GM23248 (cell line): ENCODE results near the gene RACK1.

Source experiments
- EZH2 ChIP-seq: fragments of 200-600 bp; sonication (generic); IDR thresholded peaks from 2 replicates; pipeline ENCODE4 v1.6.1; 2018; ENCODE audit warnings: antibody characterized with exemption, mild to moderate bottlenecking; ENCODE audit not compliant: insufficient read depth, poor library complexity, severe bottlenecking
- EZH2phosphoT487 ChIP-seq: fragments of 200-600 bp; sonication (generic); IDR thresholded peaks from 2 replicates; pipeline ENCODE4 v1.6.1; 2018; ENCODE audit warnings: antibody characterized with exemption, moderate library complexity, mild to moderate bottlenecking, low read depth; ENCODE audit not compliant: insufficient read depth

DNA sequence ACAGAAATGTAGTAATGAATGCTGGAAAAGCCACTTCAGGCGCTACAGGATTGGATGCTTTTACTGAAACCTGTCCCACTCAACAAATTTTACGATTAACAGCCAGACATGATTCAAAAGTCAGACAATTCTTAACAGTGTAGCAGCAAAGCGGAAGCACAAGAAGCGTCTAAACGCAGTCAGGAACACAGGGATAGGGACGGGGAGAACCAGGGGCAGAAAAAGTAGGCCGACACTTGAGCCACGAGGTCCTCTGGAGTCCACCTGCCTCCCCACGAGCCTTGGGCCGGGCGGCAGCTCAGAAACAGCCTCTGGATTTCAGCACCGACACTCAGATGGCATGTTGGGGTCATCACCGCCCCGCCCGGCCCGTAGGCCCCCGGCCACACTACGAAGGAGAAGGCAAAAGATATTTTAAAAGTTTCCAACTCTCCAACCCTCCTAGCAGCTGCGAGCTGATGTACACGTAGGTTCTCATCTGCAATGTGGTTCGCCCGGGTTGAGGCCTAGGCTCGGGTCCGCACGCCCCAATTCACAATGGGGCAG, 615 bp downstream of the RACK1 start:
- TF ChIP-seq EZH2 (no peak), EZH2phosphoT487 (no peak)
